Activated naive CD8-positive, alpha-beta T cell (primary cell): ENCODE measurements around the gene CDC42BPB.
A peak's percentile ranks its signal among the peaks of the same experiment; 100 is the strongest.

Experiments used
- H3K27ac Mint-ChIP-seq: one replicate; pipeline ENCODE4 v1.8.0; 2021; ENCODE audit warnings: mixed read lengths
- H3K27me3 Mint-ChIP-seq: one replicate; pipeline ENCODE4 v1.8.0; 2021; ENCODE audit warnings: mixed read lengths
- H3K36me3 Mint-ChIP-seq: one replicate; pipeline ENCODE4 v1.8.0; 2021; ENCODE audit warnings: mixed read lengths
- H3K4me1 Mint-ChIP-seq: one replicate; pipeline ENCODE4 v1.8.0; 2021; ENCODE audit warnings: low read depth, mixed read lengths
- H3K4me3 Mint-ChIP-seq: one replicate; pipeline ENCODE4 v1.8.0; 2021; ENCODE audit warnings: mild to moderate bottlenecking, mixed read lengths
- H3K9me3 Mint-ChIP-seq: one replicate; pipeline ENCODE4 v1.8.0; 2021; ENCODE audit warnings: low read depth, mixed read lengths

CDC42BPB gene

GRCh38 chr14:102908766-102909455 lies 148.4 kb downstream of the CDC42BPB start:
- Mint-ChIP-seq H3K4me1 (no peaks in the 10 kb centered on the region), H3K4me3 (no peak overlapping the region), H3K27me3 (no peaks in the 10 kb centered on the region), H3K9me3 (no peaks in the 10 kb centered on the region), H3K36me3 (peaks cover 2% of the 10 kb centered on the region), H3K27ac (peak overlapping the region; percentile 28)

- Mint-ChIP-seq H3K4me1 (no peaks in the 10 kb centered on the region), H3K4me3 (no peak overlapping the region), H3K27ac (no peak overlapping the region), H3K9me3 (no peaks in the 10 kb centered on the region), H3K27me3 (no peaks in the 10 kb centered on the region), H3K36me3 (peaks cover 2% of the 10 kb centered on the region)
Measured at GRCh38 chr14:102907980-102908730, 149.2 kb downstream of the CDC42BPB start.

DNA sequence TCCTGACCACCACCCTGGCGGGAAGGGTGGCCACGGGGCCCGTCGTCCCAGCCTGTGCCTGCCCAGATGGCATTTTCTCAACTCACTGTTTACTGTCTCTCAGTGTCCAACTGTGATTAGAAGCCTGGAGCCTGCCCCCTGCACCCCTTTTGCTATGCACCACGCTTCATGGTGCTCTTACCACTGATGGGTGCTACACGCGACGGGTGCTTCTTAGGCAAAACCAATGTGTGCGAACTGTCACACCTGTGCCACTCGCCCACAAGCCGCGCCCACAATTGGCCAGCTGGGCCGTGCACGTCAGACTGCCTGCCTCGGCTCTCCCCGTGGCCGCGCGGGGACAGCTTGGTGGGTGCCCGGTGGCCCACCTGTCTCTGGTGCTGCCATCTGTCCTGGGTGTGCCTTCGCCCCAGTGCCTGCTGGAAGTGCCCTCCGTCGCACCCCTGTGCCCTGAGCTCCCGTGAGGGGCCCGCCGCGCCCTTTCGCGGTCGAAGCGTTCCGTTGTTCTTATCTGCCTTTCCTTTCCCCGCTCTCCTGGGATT lies 150.0 kb downstream of the CDC42BPB start:
- no peak overlapping the region for H3K27ac Mint-ChIP-seq
- peaks cover 2% of the 10 kb centered on the region for H3K36me3 Mint-ChIP-seq
- no peaks in the 10 kb centered on the region for H3K9me3 Mint-ChIP-seq
- no peak overlapping the region for H3K4me3 Mint-ChIP-seq
- no peaks in the 10 kb centered on the region for H3K27me3 Mint-ChIP-seq
- no peaks in the 10 kb centered on the region for H3K4me1 Mint-ChIP-seq

GRCh38 chr14:102906616-102907302 lies 150.6 kb downstream of the CDC42BPB start:
- H3K36me3 Mint-ChIP-seq: peaks cover 2% of the 10 kb centered on the region
- no peaks in the 10 kb centered on the region for H3K4me1 Mint-ChIP-seq
- H3K27ac Mint-ChIP-seq: no peak overlapping the region
- no peaks in the 10 kb centered on the region for H3K27me3 Mint-ChIP-seq
- no peak overlapping the region for H3K4me3 Mint-ChIP-seq
- no peaks in the 10 kb centered on the region for H3K9me3 Mint-ChIP-seq

GRCh38 chr14:102905116-102906108 lies 151.9 kb downstream of the CDC42BPB start:
- no peak overlapping the region for H3K27ac Mint-ChIP-seq
- H3K9me3 Mint-ChIP-seq: no peaks in the 10 kb centered on the region
- peaks cover 11% of the 10 kb centered on the region for H3K4me1 Mint-ChIP-seq
- H3K4me3 Mint-ChIP-seq: no peak overlapping the region
- H3K36me3 Mint-ChIP-seq: peaks cover 2% of the 10 kb centered on the region
- H3K27me3 Mint-ChIP-seq: no peaks in the 10 kb centered on the region

DNA sequence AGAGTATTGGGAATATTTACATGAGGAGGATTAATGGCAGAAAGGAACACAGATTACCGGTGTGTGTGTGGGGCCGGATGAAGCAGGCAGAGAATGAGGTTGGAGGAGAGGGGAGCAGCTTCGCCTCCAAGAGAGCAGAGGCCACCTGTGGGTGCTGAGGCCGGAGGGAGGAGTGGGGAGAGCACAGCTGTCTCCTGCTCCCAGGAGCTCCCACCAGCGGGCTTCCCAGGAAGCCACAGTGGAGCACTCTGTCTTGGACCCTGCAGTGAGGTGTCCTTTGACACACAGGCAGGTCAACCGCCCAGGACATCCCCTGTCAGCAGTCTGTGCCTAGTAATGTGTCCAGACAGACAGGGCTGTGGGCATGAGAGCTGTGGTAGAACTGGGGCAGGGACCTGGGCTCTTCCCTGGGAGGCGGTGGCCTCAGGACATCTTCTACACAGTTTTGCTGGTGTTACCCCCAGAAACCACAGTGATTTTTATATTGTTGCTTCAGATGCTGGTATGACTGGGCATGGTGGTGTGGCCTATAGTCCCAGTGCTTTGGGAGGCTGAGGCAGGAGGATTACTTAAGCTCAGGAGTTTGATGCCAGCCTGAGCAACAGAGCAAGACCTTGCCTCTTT lies 153.3 kb downstream of the CDC42BPB start:
- H3K27ac Mint-ChIP-seq: no peak overlapping the region
- H3K4me3 Mint-ChIP-seq: no peak overlapping the region
- H3K36me3 Mint-ChIP-seq: peaks cover 4% of the 10 kb centered on the region
- H3K4me1 Mint-ChIP-seq: peaks cover 17% of the 10 kb centered on the region
- no peaks in the 10 kb centered on the region for H3K27me3 Mint-ChIP-seq
- no peaks in the 10 kb centered on the region for H3K9me3 Mint-ChIP-seq

DNA sequence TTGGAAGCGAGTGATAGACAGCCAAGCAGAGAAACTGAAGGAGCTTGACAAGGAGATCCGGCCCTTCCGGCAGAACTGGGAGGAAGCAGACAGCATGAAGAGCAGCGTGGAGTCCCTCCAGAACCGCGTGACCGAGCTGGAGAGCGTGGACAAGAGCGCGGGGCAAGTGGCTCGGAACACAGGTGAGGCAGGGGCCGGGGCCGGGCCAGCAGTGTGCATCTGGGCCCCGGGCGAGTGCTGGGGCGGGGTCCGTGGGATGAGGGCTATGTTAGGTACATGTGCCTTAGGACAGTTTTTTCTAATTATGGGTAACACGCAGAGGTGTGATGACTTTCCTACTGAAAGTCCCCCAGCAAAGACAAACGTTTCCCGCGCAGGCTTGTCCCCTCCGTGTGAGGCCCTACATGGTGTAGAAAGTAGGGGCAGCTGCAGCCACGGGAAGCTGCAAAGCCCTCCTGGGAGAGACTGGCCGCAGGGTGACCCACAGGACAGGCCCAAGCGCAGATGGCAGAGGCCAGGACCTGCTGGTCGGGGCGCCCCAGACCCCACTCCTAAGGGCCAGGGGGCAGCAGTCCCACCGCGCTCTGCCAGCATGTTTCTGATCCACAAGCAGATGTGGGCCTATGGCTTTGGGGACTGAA lies 154.0 kb downstream of the CDC42BPB start:
- Mint-ChIP-seq H3K9me3 (no peaks in the 10 kb centered on the region), H3K36me3 (peaks cover 8% of the 10 kb centered on the region), H3K27ac (no peak overlapping the region), H3K4me3 (no peak overlapping the region), H3K27me3 (no peaks in the 10 kb centered on the region), H3K4me1 (peaks cover 20% of the 10 kb centered on the region)

DNA sequence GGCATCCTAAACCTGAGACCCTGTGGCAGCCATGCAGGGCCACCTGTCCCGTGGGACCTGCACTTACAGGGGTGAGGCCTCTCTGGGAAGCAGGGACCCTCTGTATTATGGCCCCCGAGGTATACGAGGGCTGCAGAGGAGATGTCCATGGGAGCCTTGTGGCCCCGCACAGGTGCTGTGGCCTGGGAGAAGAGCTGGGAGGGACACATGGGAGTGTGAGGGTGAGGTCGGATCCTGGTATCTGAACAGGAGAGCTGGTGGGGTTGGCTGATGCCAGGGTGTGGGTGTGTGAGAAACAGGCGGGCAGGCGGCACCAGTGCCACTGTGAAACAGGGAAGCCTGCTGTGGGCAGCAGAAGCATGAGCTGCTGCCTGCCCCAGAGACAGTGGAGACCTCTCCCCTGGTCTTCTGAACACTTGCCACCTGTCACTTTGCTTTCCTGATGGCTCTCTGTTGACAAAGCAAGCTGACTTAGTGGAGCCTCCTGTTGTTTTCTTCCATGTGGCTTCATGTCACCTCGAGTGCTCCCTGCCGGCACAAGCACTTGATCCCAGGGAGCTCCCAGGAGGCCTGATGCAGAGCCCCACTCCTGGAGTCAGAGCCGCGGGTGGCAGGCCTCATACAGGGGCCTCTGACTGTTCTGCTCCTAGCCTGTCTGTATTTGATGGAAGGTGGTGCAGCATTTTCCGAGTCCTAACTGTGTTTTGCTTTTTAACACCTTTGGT lies 154.7 kb downstream of the CDC42BPB start:
- Mint-ChIP-seq H3K4me3 (no peak overlapping the region), H3K9me3 (no peaks in the 10 kb centered on the region), H3K4me1 (peaks cover 20% of the 10 kb centered on the region), H3K27ac (no peak overlapping the region), H3K36me3 (peaks cover 10% of the 10 kb centered on the region), H3K27me3 (no peaks in the 10 kb centered on the region)

GRCh38 chr14:102902086-102902485 lies 155.3 kb downstream of the CDC42BPB start:
- H3K27me3 Mint-ChIP-seq: no peaks in the 10 kb centered on the region
- H3K27ac Mint-ChIP-seq: no peak overlapping the region

DNA sequence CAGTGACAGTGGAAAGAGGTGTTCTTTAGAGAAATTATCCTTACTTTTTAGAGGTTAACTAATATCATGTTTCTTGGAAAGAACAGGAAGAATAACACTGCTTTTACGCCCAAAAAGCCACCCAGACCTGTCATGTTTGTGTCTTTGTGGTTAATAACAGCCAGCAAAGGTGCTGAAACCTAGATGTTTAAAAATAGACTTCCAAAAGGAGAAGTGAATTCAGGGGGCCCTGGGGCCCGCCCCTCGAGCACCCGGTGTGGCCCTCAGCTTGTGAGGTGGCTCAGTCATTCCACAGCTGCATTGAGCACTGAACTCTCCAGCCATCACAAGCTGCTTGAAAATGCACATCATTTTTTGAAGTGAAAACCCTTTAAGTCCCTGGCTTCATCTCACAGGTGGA lies 155.7 kb downstream of the CDC42BPB start:
- H3K4me3 Mint-ChIP-seq: peak overlapping the region; percentile 74
- no peaks in the 10 kb centered on the region for H3K9me3 Mint-ChIP-seq
- H3K27me3 Mint-ChIP-seq: no peaks in the 10 kb centered on the region
- peak overlapping the region; percentile 87 for H3K27ac Mint-ChIP-seq
- H3K4me1 Mint-ChIP-seq: peaks cover 20% of the 10 kb centered on the region
- H3K36me3 Mint-ChIP-seq: peaks cover 10% of the 10 kb centered on the region

More at GRCh38 chr14:102902086-102902485, 155.3 kb downstream of the CDC42BPB start:
- Mint-ChIP-seq H3K4me3 (no peak overlapping the region), H3K9me3 (no peaks in the 10 kb centered on the region), H3K4me1 (peaks cover 20% of the 10 kb centered on the region), H3K36me3 (peaks cover 10% of the 10 kb centered on the region)

DNA sequence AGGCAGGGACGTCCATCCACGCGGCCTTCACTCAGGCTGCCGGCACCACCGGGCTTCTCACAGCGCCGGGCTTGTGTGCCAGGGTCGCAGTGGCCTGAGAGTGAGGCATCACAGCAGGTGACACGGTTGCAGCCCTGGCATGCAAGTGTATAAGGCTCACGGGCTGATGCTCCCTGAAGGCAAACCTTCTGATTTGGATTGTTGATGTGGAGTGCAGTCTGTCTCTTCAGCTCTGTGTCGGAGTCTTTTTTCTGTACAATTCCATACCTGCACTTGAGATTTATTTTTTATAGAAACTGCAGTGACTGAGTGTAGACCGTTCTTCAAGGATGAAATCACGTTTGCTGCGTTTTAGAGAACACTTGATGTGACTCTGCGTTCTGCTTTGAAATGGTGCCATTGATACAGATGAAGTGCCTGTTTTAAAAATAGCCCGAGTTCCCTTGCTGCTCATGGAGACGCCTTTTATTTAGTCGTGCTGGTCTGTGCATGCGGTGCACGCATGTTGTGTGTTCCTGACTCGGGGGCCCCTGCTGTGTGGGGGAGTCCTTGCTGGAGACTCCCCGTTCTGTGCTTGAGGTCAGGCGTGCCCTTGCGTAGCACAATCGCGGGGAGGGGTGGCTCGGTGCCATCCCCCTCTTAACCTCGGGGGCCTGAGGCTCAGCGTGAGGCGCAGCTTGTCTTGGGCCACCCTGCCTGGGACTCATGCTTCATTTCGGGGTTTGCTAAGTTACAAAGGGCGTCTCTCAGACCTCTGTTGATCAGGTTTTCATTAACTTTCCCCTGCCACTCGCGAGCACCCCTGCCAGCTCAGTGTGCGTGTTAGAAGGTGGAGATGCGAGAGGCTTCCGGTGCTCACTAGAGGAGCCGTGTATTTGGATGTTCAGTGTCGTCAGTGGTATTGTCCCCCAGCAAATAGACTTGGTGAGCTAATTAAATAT lies 156.4 kb downstream of the CDC42BPB start:
- H3K27ac Mint-ChIP-seq: peak overlapping the region; percentile 87
- peak overlapping the region; percentile 74 for H3K4me3 Mint-ChIP-seq
- H3K9me3 Mint-ChIP-seq: no peaks in the 10 kb centered on the region
- peaks cover 20% of the 10 kb centered on the region for H3K4me1 Mint-ChIP-seq
- H3K27me3 Mint-ChIP-seq: no peaks in the 10 kb centered on the region
- H3K36me3 Mint-ChIP-seq: peaks cover 11% of the 10 kb centered on the region

DNA sequence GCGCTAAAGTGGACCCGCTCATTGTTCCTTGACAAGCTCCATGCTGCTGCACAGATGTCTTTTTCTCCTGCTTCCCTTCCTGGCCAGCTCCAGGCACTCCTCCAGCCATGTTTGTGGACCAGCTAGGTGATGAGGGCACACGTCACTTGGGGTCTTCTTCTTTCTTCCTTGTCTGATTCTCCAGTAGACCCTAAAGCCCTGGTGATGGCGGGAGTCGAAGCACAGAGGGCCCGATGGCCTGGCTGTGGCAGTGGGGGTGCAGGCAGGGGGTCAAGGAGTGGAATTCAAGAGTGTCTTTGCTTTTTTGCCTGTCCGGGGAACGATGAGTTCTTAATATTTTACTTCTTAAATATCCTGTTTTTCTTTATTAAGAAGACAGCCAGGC lies 157.8 kb downstream of the CDC42BPB start:
- Mint-ChIP-seq H3K27me3 (no peaks in the 10 kb centered on the region), H3K4me1 (peaks cover 20% of the 10 kb centered on the region), H3K9me3 (no peaks in the 10 kb centered on the region), H3K36me3 (peaks cover 12% of the 10 kb centered on the region), H3K4me3 (peak overlapping the region; percentile 10), H3K27ac (peak overlapping the region; percentile 34)
